ENCODE measurements around the gene NTRK3.

NTRK3 gene

DNA sequence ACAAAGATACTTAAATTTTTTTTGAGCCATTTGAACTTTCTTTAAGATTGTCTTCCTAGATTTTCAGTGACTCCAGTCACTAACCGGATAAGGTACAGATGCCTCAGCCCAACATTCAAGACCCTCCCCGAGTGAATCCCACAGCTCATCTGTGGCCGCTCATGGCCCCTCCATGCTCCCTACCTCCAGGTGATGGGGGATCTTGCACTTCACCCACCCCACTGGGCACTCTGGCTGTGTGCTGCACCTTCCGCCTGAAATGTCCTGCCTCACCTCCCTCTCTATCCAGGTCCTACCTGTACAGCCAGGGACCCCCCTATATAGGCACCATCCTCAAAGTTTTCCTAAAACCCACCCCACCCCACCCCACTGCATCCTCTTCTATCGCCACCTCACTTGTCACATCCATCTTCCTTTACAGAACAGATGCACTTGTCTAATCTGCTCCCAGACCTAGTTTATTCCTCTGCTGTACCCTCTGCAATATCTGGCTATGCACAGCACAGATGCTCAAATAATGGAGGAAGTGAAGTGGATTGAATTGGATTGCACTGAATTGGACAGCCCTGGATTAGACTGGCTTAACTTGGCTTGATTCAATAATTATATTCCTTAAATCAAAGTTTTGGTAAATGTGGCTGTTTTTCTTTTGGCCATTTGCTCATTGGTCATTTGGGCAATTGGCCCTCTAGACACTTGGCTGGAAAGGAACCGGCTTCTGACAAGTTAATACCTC is 24.5 kb downstream of the NTRK3 start:
- no peak for DNase-seq (ENCODE audit: low read depth, low spot score)

- DNase-seq (ENCODE audit: low read depth, low spot score): no peak
Measured at GRCh38 chr15:88230823-88231222, 25.7 kb downstream of the NTRK3 start.

DNA sequence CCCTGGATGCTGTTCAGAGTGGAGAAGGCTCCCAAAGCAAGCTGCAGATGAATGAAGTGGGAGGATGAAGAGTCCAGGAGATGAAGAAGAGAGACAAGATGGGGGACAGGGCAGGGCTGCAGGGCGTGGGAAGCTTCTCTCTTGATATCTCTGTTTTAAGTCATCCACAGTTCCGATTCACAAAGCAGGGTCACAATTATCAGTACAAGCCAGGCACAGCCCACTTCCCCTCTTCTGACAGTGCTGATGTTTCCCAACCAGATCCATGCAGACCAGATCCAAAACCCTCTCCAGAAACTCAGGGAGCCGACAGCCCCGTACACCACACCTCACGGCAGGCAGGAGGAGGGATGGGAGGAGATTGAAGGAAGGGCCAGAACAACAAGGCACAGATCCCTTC is 31.1 kb downstream of the NTRK3 start:
- no peak for DNase-seq (ENCODE audit: low read depth, low spot score)

DNA sequence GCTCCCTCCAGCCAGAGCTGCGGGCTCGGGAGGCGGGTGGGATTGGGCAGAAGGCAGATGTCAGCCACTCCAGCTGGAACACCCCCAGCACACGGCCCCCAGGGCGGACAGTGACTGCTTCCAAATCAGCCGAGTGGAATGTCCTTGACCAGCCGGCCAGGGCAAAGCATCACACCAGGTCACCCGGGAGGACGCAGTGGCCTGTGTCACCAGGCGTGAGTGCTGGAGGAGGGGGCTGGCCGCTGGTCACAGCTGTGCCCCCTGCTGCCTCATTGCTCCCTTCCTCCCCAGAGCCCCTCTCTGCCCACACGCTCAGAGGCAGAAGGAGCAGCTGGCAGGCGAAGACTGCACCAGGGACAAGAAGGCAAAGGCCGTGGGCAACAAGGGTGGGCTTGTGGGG is 33.5 kb downstream of the NTRK3 start:
- DNase-seq (ENCODE audit: low read depth, low spot score): no peak

DNA sequence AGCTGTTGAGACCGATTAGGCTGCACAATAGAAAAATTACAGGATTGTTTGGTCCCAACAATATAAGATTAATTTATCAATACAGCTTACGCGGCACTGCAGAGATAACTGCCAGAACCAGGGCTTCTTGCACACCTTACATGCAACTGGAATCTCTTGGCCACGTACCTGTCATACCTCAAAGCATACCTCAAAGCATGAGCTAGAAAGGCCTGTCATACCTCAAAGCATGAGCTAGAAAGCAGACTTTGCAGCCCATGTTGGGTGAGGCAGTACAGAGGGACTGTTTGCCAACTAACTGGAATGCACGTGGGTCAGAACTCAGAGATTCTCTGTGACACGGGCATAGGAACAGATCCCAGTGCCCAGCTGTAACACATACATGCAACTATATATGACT is 34.7 kb downstream of the NTRK3 start:
- DNase-seq (ENCODE audit: low read depth, low spot score): no peak

DNA sequence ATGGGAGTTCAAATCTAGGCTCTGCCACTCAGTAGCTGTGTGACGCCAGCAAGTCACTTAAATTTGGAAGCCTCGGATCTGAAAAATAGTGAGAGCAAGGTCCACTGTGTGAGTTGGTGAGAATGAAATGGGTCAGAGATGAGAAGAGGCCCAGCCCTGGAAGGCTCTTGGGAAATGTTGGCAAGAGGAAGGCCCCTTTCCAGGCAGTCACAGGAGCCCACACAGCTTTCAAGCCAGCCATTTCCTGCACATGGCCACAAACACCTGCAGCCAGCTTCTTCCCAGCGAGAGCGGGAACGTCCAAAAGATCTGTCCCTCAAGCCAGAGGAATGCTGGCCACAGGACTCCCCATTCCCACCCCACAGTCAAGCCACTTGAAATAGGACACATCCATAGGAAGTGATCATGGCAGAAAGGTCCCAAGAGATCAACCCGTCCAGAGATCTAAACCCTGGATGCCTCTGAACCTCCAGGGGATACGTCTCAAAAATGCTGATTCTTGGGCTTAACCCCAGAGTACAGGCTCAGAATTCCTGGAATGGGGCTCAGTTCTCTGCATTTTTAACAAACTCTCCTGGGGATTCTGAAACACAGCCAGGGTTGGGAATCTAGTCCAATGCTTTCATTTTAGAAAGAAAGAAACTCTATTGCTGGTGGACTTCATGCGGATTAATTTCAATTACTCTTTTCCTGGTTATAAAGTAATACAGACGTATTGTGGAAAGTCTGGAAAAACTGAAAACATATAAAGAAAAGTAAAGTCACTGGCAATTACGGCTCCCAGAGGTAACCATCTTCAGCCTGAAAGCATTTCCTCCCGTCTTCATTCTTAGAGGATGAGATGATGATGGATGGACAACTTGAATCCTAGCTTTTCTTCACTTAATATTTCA is 35.9 kb downstream of the NTRK3 start:
- no peak for DNase-seq (ENCODE audit: low read depth, low spot score)

- no peak for DNase-seq (ENCODE audit: low read depth, low spot score)
Measured at GRCh38 chr15:88219623-88220022, 36.9 kb downstream of the NTRK3 start.

- no peak for DNase-seq (ENCODE audit: low read depth, low spot score)
Measured at GRCh38 chr15:88218557-88219221, 37.9 kb downstream of the NTRK3 start.

GRCh38 chr15:88215066-88215648 is 41.4 kb downstream of the NTRK3 start:
- DNase-seq (ENCODE audit: low read depth, low spot score): no peak

- DNase-seq (ENCODE audit: low read depth, low spot score): no peak
Measured at GRCh38 chr15:88209111-88209510, 47.4 kb downstream of the NTRK3 start.

- DNase-seq (ENCODE audit: low read depth, low spot score): no peak
Measured at GRCh38 chr15:88208396-88208795, 48.1 kb downstream of the NTRK3 start.

DNA sequence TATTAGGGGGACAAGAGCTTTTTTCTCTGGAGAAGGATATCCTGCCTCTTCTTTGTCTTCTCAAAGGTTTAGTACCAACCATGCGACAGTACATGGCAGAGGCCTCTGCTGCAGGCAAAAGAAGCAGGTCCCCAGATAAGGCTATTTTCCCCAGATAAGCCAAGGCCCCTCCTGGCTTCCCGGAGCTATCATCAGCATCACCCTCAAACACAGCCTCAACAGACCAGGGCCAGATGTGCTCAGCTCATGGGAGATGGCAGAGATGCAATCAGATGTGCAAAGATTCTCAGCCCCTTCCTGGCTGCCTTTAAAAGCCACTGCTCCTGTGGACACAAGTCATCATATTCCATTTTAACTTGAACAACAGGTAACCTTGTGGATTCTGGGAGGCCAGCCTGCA is 49.0 kb downstream of the NTRK3 start:
- DNase-seq (ENCODE audit: low read depth, low spot score): no peak

DNA sequence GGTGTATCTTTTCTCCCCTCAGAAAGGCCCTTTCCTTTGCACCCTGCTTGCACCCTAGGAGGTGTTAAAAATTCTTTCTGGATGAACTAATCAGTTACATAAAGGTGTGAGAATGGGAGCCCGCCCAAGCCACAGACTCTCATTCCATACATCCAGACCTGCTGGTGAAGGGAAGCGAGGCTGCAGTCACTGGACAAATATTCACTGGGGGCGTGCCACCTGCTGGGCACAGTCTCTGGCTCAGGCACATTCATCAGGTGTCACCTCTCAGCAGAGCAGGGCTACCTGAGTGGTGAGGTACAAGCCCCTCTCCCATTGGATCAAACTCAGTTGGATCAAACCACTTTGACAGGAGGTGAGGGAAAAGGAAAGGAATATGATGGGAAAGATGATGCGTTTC is 52.0 kb downstream of the NTRK3 start:
- no peak for DNase-seq (ENCODE audit: low read depth, low spot score)

DNA sequence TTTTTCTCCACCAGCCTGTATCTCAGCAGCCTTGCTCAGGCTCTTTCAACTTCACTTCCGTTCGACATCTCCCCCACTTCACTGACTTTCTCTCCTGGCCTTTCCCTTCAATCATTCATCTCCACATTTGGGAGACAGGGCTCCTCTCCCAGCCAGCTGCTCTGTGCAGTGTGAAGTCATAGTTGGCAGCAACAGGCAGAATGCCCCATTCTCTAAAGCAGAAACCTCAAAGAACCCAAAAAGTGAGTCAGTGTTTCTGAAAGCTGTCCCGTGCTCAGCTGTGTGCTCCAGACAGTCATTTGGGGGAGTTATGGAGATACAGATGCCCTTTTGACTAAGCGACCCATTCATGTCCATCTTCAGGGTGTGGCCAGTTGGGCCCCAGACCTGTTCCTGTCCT is 54.3 kb downstream of the NTRK3 start:
- no peak for DNase-seq (ENCODE audit: low read depth, low spot score)

GRCh38 chr15:88201207-88201606 is 55.3 kb downstream of the NTRK3 start:
- no peak for DNase-seq (ENCODE audit: low read depth, low spot score)

DNA sequence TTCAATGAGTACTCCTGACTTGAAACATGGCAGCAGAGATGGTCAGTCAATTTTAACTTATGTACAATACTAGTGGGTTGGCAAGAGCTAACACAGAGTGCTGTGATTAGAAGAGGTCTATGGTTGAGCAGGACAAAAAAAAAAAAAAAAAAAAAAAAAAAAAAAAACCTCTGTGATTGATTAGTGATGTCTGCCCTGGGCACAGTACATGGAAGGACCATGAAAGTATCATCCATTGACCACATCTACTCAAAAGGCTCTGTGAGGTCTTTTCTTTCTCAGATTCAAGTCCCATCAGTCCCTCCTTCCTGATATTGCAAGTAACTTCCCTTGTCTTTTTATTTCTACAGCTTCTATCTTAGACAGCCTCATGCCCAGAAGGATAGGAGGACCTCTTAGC is 59.6 kb downstream of the NTRK3 start:
- DNase-seq (ENCODE audit: low read depth, low spot score): no peak

- no peak for DNase-seq (ENCODE audit: low read depth, low spot score)
Measured at GRCh38 chr15:88194162-88194561, 62.4 kb downstream of the NTRK3 start.

DNA sequence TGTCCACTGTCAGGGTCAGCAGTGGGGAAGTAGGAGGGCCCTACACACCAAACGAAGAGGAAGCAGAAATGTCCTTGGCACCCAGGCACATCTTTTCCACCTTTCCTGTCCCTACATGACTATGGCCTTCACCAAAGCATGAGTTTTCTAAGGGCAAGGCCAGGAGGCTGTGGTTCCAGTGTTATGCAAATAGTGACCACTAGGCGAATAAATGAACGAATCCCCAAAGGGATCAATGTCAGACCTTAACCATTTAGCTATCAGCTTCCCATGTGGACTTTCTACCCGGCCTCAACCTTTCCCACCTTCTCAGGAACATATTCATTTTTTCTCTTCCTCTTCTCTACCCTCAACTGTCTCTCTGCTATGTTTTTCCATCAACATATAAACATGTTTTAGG is 63.1 kb downstream of the NTRK3 start:
- DNase-seq (ENCODE audit: low read depth, low spot score): no peak

DNA sequence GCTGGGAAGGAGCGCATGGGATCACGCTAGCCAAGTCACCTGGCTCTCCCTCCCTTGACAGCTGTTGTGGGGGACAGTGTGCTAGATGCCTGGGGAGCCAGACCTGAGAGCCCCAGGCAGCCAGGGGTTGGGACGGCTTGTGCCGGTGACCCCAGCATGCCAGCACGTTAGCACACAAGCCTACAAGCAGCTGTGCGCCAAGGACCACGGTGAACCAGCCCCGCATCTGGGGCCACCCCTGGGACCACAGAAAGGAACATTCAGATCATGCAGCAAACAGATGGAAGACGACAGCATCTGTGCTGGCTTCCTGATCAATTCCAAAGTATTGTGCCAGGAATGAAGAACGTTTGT is 64.8 kb downstream of the NTRK3 start:
- no peak for DNase-seq (ENCODE audit: low read depth, low spot score)

GRCh38 chr15:88190232-88190631 is 66.3 kb downstream of the NTRK3 start:
- DNase-seq (ENCODE audit: low read depth, low spot score): no peak

GRCh38 chr15:88188300-88188699 is 68.2 kb downstream of the NTRK3 start:
- no peak for DNase-seq (ENCODE audit: low read depth, low spot score)

GRCh38 chr15:88187195-88187594 is 69.3 kb downstream of the NTRK3 start:
- DNase-seq (ENCODE audit: low read depth, low spot score): no peak

Data from activated naive CD8-positive, alpha-beta T cell treated with anti-CD3 and anti-CD28 coated beads, Interleukin-2, amount 50 U/mL, for 16 hours (primary cell).